ENCODE measurements around the gene RASL10B. TPM values are rescaled to one million over a fixed set of nuclear protein-coding genes. Genes with fewer than 3 reads are reported as not detected.

The RASL10B gene
- total RNA-seq, 1 experiment from 2014 or later: 0.16 TPM

DNA sequence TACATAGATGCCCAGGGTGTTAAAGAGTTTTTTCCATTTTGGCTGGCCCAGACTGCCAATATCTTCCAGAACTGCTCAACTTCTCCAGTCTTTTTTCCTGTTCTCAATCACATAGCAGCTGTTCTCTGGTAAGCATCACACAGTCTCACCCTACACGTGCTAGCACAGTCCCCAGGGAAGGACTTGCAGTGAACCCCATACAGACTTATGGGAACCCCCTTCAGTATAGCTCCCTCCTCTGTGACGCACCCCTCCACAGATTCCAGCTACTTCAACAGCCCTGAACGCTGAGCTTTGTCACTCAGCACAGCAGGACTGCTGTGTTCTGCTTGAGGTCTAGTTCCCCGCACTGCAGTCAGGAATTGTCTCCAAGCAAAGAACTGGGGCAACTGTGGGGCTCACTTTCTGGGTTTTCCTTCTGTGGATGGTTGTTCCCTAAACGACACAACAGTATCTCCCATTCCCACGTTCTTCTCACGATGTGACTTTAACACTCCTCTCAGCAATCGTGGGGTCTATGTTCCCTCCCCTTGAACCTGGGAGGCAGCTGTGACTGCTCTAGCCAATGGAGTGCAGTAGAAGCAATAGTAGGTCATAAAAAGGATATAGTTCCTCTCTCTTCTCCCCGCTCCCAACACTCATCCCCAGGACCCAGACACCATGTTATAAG is 60.4 kb downstream of the RASL10B start:
- no peaks in the 10 kb centered on the region for H3K36me3 ChIP-seq
- H3K9me3 ChIP-seq (replicated peaks): no peaks in the 10 kb centered on the region
- H3K27me3 ChIP-seq (replicated peaks): peaks cover 14% of the 10 kb centered on the region
- DNase-seq (ENCODE audit: low read depth in 1 of 2, low spot score in 2 of 2): no peak
- no peak overlapping the region for H3K4me3 ChIP-seq
- no peak overlapping the region for H3K27ac ChIP-seq
- peaks cover 36% of the 10 kb centered on the region for H3K4me1 ChIP-seq (replicated peaks)

Other genes with a start within 250 kb of the RASL10B start
- gene SLFN12L, start 194.0 kb upstream of the RASL10B start, total RNA-seq (2014; rRNA removed; shearing (Covaris generic)): 0.72 and 1.4 TPM in 2 replicates
- not detected in 2 replicates for gene SLFN14, start 170.8 kb upstream of the RASL10B start, total RNA-seq (2014; rRNA removed; shearing (Covaris generic))
- gene PEX12, start 153.1 kb upstream of the RASL10B start, total RNA-seq (2014; rRNA removed; shearing (Covaris generic)): 4.8 and 5.8 TPM in 2 replicates
- gene AP2B1, start 144.3 kb upstream of the RASL10B start, total RNA-seq (2014; rRNA removed; shearing (Covaris generic)): 76.0 and 109 TPM in 2 replicates
- not detected in 2 replicates for gene GAS2L2, start 21.6 kb downstream of the RASL10B start, total RNA-seq (2014; rRNA removed; shearing (Covaris generic))
- not detected in 2 replicates for gene C17orf50, start 29.2 kb downstream of the RASL10B start, total RNA-seq (2014; rRNA removed; shearing (Covaris generic))
- 2.9 and 8.3 TPM in 2 replicates for gene MMP28, start 64.0 kb downstream of the RASL10B start, total RNA-seq (2014; rRNA removed; shearing (Covaris generic))
- gene TAF15, start 77.8 kb downstream of the RASL10B start, total RNA-seq (2014; rRNA removed; shearing (Covaris generic)): 15.5 and 33.6 TPM in 2 replicates
- gene HEATR9, start 137.3 kb downstream of the RASL10B start, total RNA-seq (2014; rRNA removed; shearing (Covaris generic)): not detected in 2 replicates
- gene CCL5, start 148.7 kb downstream of the RASL10B start, total RNA-seq (2014; rRNA removed; shearing (Covaris generic)): not detected in 2 replicates
- 0.11 and 0.50 TPM in 2 replicates for gene RDM1, start 199.1 kb downstream of the RASL10B start, total RNA-seq (2014; rRNA removed; shearing (Covaris generic))
- gene LYZL6, start 212.1 kb downstream of the RASL10B start, total RNA-seq (2014; rRNA removed; shearing (Covaris generic)): not detected in 2 replicates
- not detected in 2 replicates for gene CCL16, start 249.9 kb downstream of the RASL10B start, total RNA-seq (2014; rRNA removed; shearing (Covaris generic))